ENCODE measurements around the gene RUNX1.

RUNX1 gene

DNA sequence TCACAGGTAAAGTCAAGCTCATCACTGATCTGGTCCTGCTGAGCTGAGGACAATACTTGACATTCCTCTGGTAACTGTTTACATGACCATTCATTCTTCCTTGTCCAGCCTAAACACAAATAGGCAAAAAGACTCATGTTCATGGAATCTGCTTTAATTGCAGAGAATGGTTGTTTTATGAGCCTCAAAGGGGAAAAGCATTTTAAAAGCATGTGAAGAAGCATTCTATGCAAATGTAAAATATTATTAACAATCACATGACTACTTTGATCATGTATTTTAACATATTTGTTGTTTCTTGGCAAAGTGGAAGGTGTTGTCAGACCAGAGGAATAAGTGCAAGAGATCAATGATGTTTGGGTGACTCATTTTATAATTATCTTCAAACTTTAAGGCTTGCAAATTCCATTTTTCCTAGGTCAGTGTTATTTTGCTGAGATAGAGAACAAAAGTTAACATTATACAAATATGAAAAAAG, 133.7 kb downstream of the RUNX1 start:
- no peak overlapping the region for H3K4me3 ChIP-seq (ENCODE audit: low read depth, low read length)
- no peak for DNase-seq (ENCODE audit: low read depth)

DNA sequence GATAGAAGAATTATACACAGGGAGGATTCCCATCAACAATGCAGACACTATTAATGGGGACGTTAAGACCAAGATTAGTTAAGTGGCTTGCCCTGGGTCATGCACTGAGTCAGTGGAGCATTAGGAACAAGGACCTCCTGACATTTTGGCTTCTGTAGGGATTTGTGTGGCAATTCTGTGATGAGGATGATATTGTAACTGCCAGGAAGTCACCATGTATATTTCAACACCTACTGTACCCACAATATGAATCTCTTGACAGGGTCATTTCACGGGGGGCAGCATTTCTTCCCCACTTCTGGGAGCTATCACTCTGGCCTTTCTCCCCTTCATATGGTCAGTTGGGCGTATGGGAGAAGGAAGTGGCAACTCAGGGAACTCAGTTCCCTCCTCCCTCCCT, 134.9 kb downstream of the RUNX1 start:
- H3K4me3 ChIP-seq (ENCODE audit: low read depth, low read length): no peak overlapping the region
- no peak for DNase-seq (ENCODE audit: low read depth)

DNA sequence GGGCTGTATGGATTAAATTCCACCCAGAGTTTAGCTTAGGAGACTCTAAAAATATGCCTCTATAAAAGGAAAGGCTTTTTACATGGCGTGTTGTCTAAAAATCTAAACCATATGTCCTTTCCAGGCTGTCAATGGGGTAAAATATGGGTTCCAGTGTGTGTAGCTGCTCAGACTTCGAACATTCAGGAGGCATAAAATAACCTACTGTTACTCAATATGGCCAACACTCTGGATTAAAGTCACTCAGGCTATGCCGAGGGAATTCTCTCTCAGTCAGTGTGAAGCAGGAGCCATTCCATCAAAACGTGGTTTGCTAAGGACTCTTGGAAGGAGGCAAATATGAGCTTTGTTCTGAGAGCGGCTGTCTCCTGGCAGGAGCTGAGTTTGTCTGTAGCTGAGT, 135.3 kb downstream of the RUNX1 start:
- H3K4me3 ChIP-seq (ENCODE audit: low read depth, low read length): no peak overlapping the region
- no peak for DNase-seq (ENCODE audit: low read depth)

DNA sequence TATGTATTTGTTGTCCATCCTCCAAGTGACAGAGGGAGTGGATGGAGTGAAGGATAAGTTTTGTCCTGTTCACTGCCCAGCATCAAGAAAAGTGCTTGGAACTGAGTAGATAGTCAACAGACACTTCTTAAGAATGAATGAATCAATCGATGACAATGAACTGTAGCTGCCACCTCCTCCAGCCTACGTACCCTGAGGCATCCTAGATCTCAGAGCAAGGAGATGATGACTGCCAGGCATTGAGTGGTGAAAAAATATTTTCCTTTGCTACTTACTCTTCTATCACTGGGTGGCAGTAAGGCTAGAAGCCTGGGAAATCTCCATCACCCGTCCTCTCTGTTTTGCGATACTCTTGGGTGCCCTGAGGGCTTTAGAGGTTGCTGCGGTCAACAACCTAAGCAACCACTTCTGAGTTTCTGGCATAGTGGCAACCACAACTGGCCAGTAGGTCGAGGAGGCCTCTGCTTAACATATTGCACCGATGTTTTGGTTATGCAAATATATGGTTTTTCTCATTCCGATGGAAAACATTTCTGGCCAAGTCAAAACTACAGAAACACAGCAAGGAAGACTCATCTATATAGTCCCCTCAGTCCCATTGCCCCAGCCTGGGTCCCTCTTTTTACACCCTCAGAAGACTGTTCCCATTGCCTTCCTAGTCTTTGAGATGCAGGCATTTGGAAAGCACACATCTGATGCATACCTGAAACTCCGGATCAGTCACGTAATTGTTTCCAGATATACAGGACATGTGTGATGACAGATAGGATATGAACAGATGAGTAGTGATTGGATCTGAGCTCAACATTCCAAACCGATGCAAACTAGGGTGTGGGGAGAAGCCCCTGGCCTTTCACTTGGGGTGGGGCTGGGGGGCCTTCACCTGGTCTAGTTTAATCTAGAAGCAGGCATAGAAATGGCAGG, 136.8 kb downstream of the RUNX1 start:
- no peak overlapping the region for H3K4me3 ChIP-seq (ENCODE audit: low read depth, low read length)
- DNase-seq (ENCODE audit: low read depth): no peak

DNA sequence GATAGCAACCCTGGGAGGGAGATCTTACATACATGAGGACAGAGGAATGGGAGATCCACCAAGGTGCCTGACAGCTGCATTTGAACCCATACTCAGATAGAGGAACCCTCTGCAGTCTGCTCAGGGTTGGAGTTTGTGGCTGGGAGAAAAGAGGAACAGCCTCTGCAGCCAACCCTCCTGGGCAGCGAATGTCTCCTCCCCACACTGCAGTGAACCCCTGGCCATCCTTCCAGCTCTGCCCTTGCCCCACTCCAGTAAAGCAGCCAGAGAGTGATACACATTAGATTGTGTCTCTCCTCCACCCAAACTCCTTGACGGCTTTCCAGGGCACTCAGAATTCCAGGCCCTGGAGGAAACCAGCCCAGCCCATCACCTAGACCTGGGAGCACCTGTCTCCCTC, 137.7 kb downstream of the RUNX1 start:
- DNase-seq (ENCODE audit: low read depth): no peak

DNA sequence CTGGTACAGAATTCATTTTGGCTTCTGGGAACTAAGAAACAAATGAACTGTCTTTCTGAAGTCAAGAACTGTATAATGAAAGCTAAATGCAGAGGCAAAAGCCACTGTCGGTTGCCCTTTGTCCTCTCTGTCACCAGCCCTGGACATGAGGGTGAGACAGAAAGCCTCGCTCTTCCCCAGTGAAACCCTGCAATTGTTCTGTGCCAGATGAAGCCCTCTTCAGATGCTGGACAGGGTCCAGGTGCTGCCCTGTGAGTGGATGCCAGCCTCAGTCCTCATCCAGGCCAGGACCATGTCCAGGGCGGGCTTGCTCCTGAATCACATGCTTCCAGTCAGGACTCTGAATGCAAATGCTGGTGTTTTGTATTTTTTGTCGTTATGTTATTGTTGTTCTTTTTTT, 138.7 kb downstream of the RUNX1 start:
- no peak overlapping the region for H3K4me3 ChIP-seq (ENCODE audit: low read depth, low read length)
- DNase-seq (ENCODE audit: low read depth): no peak

More for the DNA sequence above, 137.7 kb downstream of the RUNX1 start:
- H3K4me3 ChIP-seq (ENCODE audit: low read depth, low read length): no peak overlapping the region

DNA sequence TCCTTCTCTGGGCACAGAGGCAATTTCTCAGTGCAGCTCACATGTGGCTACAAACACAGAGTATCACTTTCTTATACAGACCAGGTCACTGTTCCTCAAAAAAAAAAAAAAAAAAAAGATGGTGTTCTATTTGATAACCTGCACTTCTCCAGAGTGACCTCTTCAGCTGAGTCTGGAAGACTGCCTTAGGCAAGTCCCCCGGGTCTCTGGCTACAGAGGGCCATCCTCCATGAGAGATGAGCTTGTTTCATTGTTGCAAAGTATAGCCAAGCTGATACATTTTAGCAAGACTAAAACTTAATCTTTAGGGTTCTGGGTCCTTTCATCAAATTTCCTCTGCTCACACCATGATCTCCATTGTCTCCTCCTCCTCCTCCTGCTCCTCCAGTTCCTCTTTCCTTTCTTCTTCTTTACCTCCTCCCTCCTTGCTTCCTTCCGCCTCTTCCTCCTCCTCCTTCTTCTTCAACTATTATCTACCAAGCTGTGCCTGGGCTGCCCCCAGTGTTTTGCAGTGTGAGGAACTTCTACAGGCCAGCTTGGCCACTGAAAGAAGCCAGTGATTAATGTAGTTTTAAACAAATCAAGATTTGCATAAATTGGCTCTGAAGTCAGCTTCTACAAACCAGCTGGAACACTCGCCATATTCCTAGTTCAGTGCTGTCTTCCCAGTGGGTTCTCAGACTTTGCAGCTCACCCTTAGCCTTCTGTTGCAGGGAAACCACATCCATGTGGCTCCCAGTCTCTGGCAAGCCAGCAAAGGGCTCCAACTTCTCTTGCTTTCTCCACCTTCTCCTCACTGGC, 139.4 kb downstream of the RUNX1 start:
- DNase-seq (ENCODE audit: low read depth): no peak
- H3K4me3 ChIP-seq (ENCODE audit: low read depth, low read length): no peak overlapping the region

DNA sequence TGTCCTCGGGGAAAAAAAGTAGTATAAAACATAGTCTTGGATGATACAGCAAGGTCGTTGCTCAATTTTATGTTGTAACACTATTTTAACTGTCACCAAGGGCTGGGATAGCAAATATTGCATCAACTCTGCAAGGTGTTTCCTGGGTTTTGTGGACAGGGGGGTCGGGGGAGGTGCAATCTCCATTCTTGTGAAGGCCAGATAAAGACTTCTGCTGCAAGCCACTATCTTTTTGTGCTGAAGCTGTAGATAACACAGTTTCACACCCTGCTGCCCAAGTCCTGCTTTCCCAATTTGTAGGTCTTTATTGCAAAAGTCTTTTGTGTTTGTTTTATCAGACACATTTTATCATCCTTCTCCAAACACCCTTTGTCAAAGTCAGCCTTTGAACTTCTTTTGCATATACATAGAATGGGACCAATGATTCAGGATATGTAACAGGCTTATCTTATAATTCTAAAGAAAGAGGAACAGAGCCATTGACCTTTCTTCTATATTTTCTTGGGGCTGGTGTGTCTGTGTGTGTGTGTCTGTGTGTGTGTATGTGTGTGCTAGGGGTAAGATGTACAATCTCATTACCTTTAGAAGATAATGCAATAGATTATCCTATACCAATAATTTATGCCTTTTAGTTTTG, 140.6 kb downstream of the RUNX1 start:
- no peak for DNase-seq (ENCODE audit: low read depth)
- H3K4me3 ChIP-seq (ENCODE audit: low read depth, low read length): no peak overlapping the region

DNA sequence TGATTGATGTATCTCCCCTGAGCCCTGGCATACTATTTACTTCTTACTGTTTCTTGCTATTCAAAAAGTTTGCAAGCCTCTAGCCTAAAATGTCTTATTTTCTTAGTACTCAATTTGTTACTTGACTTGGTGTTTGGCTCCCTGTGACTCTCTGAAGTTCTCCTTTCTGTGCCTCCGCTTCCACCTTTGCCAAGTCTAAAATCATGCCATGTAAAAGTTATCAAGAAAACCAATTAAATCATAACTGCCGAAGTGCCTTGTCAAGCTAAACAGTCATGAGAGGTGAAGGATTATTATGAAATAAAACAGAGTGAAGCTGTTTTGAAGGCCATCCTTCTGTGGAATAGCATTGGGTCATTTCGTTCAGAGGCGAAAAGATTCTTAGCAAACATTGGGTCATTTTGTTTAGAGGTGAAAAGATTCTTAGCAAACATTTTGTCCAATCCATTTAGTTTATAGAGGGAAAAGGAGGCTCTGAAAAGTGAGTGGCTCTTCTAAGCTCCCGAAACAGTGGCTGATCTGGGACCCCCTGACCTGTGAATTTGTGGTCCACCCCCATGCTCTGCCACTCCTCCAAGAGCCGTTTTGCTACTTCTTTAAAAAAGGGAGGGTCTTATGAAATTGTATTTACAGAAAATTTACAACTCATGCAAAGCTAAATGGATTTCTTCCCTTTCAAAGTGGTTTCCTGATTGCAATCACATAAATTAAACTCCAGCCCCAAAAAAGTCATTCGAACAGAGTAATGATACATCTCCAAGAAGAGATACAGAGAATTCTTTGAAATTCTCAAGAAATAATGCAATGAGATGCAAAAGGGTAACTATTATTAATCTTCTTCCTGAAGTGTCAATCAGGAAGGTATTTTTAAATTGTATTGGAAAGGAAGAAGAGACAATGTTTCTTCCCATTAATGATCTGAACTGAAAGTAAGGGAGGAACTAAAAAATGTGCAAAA, 141.4 kb downstream of the RUNX1 start:
- H3K4me3 ChIP-seq (ENCODE audit: low read depth, low read length): no peak overlapping the region
- DNase-seq (ENCODE audit: low read depth): no peak

DNA sequence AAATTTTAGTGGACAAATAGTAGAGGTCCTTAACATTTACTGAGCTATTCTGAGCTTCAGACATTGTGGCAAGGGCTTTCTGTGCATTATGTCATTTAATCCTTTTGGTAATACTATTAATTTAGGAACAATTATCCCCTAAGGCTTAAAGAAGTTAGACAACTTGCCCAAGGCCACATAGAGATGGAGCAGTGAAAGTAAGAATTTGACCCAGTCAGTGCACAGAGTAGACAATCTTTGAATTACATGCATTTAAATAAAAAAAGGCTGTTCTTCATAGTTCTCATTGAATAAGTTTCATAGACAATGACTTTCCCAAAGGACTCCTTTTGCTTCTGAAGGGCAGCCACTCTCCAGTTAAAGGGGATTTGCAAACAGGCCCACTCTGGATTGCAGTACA, 142.7 kb downstream of the RUNX1 start:
- H3K4me3 ChIP-seq (ENCODE audit: low read depth, low read length): no peak overlapping the region
- DNase-seq (ENCODE audit: low read depth): no peak

DNA sequence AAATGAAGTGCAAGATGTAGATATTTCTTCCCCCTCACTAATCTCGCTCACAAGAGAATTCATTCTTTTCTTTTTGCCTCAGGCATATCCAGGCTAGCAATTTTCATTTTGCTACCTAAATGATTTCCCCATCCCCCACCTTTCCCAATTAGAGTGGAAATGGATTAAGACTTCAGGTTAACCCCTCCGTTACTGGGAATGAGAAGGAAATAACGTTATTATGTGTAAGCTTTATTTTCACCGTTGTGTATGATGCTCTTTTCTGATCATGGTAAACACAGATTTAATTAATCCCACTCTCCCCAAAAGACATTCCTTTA, 143.9 kb downstream of the RUNX1 start:
- DNase-seq (ENCODE audit: low read depth): no peak
- no peak overlapping the region for H3K4me3 ChIP-seq (ENCODE audit: low read depth, low read length)

DNA sequence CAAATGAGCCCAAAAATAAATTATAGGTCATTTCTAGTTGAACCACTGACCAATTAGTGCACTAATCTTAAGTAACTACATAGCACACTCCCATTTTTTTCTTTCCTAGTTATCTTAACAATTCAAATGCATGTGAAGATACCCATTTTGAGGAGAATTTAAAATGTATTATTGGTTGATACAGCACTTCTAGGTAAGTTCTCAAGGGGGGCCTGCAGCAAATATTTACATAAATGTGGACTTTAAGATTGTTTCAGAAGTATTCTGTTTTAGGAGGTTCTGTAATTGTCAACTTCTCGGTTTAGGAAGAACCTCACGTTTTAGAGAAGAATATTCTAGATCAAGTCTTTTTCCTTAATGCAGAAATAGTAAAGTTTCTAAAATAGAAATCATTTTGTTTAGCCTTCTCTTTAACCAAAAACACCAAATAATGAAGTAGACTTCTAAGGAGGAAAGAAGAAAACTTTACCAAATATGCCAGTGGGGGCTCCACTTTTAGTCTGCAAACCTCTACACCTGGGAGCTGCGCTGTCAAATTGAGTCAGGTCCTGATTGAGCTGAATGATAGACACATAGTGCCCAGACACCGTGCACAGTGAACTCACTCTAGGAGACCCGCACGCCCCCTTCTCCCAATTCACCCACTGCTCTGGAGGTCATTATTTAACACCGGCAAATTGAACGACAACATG, 144.4 kb downstream of the RUNX1 start:
- DNase-seq (ENCODE audit: low read depth): no peak
- H3K4me3 ChIP-seq (ENCODE audit: low read depth, low read length): no peak overlapping the region

DNA sequence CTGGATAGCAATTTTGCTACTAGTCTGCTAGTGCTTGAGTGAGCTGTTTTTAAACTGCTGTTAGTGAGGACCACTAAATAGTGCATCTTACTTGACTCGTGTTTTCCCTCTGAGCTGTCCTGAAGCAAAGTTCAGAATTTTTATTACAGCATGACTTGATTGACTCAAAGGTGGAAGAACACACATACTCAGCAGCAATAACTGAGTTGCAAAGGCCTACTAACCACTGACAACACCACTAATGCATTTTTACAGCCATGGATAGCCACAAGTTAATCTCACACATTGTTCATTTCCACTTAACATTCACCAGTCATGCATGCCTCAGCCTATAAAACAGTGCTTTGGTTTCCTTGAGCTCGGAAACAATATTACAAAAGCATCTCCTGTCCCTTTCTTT, 148.7 kb downstream of the RUNX1 start:
- no peak for DNase-seq (ENCODE audit: low read depth)
- no peak overlapping the region for H3K4me3 ChIP-seq (ENCODE audit: low read depth, low read length)

DNA sequence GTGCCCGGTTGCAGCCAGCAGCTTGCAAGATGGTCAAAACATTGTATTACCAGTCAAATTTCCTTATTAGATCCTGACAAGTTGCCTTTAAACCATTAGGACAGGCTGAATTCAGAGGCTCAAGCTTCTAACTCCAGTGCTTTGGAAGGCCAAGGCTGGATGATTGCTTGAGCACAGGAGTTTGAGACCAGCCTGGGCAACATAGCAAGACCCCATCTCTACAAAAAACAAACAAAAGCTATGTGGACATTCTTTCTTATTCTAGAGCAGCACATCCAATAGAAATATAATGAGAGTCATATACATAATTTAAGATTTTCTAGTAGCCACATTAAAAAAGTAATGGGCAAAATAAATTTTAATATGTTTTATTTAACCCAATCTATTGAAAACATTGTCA, 149.3 kb downstream of the RUNX1 start:
- no peak for DNase-seq (ENCODE audit: low read depth)

DNA sequence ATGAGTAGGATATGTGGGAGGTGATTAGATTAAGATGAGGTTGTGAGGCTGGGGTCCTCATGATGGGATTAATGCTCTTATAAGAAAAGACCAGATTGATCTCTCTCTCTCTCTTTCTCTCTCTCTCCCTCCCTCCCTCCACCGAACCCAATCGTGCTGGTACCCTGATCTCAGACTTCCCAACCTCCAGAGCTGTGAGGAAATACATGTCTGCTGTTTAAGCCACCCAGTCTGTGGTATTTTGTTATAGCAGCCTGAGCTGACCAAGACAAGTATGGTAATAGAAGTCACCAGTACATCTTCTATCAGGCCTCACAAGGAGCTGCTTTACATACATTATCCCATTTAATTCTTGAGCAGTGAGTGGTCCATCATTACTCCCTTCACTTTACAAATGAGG, 149.8 kb downstream of the RUNX1 start:
- no peak overlapping the region for H3K4me3 ChIP-seq (ENCODE audit: low read depth, low read length)
- DNase-seq (ENCODE audit: low read depth): no peak

More for the DNA sequence above, 149.3 kb downstream of the RUNX1 start:
- H3K4me3 ChIP-seq (ENCODE audit: low read depth, low read length): no peak overlapping the region

DNA sequence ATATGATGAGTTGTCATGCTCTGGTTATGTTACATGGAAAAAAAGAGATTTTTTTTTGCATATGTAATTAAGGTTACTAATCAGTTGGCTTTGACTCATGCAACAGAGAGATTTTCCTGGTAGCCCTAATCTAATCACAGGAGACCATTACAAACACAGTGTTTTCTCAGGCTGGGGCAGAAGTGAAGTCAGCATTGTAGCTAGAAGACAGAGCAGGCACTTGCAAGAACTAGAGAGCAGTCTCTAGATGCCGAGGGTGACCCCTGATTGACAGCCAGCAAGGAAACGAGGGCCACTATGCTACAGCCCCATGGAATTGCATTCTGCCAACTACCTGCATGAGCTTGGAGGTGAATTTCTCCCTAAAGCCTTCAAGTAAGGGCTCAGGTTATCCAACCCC, 151.3 kb downstream of the RUNX1 start:
- H3K4me3 ChIP-seq (ENCODE audit: low read depth, low read length): no peak overlapping the region
- no peak for DNase-seq (ENCODE audit: low read depth)

DNA sequence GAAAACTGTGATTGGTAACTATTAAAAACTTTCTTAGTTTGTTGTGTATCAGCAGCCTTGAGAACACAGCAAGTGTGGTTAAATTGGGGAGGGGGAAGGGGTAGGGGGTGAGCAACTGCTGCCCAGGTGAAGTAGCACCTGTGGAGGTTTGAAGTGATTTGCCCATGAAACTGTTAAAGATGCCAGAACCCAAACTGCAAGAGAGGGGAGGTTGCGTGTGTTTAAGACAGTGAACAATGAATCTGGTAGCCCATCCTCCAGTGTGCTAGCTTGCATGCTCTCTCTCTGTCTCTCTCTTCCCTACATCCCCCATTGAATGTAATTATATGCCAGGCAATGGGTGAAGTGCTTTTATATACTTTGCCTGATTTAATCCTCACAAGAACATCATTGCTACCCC, 154.7 kb downstream of the RUNX1 start:
- H3K4me3 ChIP-seq (ENCODE audit: low read depth, low read length): no peak overlapping the region
- no peak for DNase-seq (ENCODE audit: low read depth)

DNA sequence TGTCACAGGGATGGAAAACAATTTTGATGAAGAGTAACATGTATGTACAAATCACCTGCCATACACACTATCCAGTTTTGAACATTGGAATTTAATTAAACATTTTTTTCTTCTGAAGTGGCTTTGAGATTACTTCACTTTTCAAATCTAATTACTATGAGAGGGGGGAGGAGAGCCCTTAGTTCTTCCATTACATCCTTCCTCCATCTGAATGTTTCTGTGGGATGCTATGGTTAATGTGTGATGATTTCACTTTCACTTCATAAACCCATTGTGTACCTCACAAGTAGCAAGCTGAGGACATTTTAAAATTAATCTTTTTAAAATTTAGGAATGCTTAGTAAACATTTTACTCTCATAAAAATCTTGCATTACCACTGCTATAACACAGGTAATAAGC, 156.9 kb downstream of the RUNX1 start:
- no peak for DNase-seq (ENCODE audit: low read depth)
- H3K4me3 ChIP-seq (ENCODE audit: low read depth, low read length): no peak overlapping the region

DNA sequence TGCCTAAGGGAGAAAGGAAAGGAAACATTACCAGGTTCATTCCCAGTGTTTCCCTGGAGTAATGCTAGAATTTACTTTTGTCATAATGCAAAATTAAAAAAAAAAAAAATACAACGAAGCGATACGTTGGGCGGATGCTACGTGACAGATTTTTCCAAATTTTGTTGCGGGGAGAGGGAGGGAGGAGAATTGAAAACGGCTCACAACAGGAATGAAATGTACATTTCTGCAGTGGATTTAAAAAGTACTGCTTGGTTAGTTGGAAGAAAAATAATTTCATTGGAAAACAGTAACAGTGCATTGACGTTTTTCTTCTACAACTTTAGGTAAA, 157.5 kb downstream of the RUNX1 start:
- H3K4me3 ChIP-seq (ENCODE audit: low read depth, low read length): peak overlapping the region; percentile 88
- no peak for DNase-seq (ENCODE audit: low read depth)
